ENCODE data around the gene PES1.

The PES1 gene

DNA sequence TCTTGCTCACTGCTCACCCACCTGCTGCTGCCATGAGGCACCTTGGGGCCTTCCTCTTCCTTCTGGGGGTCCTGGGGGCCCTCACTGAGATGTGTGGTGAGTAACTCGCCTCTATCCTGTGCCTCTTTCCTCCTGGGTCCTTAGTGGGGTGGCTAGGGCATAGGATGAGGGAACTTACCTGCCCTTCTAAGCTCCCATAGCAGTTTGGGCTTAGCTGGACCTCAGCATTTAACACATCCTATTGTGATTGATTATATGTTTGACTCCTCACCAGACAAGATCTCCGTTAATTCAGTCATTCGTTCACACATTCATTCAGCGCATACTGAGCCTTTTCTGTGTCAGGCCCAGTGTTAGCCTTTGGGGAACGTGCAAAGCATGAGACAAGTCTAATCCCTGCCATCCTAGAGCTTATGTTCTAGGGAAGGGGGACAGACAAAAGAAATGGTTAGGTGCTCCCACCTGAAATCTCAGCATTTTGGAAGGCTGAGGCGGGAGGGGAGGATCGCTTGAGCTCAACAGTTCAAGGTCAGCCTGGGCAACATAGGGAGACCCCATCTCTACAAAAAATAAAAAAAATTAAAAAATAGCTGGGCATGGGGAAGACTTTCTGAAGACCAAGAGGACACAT lies 15.7 kb upstream of the PES1 start:
- H3K4me3 ChIP-seq (ENCODE audit: low read length) = peak overlapping the region; percentile 54
- DNase-seq (ENCODE audit: low read depth) = no peak
- TF ChIP-seq, protein P1, sequence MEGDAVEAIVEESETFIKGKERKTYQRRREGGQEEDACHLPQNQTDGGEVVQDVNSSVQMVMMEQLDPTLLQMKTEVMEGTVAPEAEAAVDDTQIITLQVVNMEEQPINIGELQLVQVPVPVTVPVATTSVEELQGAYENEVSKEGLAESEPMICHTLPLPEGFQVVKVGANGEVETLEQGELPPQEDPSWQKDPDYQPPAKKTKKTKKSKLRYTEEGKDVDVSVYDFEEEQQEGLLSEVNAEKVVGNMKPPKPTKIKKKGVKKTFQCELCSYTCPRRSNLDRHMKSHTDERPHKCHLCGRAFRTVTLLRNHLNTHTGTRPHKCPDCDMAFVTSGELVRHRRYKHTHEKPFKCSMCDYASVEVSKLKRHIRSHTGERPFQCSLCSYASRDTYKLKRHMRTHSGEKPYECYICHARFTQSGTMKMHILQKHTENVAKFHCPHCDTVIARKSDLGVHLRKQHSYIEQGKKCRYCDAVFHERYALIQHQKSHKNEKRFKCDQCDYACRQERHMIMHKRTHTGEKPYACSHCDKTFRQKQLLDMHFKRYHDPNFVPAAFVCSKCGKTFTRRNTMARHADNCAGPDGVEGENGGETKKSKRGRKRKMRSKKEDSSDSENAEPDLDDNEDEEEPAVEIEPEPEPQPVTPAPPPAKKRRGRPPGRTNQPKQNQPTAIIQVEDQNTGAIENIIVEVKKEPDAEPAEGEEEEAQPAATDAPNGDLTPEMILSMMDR (IDR thresholded peaks at IDR 0.05; ENCODE audit: insufficient read depth, low read depth, low read length, missing control alignments) = no peak

DNA sequence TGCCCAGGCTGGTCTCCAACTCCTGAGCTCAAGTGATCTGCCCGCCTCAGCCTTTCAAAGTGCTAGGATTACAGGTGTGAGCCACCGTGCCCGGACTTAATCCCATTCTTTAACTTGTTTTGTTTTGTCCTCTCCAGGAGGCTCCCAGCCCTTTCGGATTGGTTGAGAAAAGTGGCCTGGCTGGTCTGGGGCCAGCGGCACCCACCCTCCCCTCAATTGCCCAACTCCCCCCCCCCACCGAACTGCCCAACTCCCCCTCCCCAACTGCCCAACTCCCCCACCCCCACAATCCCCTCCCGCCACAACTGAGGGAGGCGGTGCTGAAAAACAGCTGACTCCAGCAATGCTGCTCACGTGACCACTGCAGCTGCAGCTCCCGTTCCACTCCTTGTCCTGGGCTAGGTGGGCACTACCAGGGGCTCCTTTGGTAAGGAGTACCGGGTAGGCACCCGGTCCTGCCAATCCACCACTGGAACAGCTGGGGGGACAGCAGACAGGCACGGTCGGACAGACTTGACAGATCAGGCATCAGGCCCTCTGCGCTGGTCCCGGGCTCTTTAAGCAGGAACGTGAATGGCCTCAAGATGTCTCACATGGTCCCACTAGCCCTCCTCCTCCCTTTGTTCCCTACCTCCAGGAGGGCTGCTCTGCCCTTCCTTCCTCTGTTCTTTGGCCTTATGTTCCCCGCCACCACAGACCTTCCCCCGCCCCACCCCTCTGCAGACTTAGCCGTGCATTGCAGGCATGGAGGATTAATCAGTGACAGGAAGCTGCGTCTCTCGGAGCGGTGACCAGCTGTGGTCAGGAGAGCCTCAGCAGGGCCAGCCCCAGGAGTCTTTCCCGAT lies 15.0 kb upstream of the PES1 start, which contains the start of gene TCN2:
TCN2 (plus strand) TSS at position 720 of the 845 bp plus-strand sequence. CDS start 158 bp downstream, outside the sequence.
- H3K4me3 ChIP-seq (ENCODE audit: low read length) = peak within 1 kb of the TSS; percentile 54
- peak; percentile 67 for DNase-seq (ENCODE audit: low read depth)
- TF ChIP-seq, protein P1 (IDR thresholded peaks at IDR 0.05; ENCODE audit: insufficient read depth, low read depth, low read length, missing control alignments) = peak; percentile 6

DNA sequence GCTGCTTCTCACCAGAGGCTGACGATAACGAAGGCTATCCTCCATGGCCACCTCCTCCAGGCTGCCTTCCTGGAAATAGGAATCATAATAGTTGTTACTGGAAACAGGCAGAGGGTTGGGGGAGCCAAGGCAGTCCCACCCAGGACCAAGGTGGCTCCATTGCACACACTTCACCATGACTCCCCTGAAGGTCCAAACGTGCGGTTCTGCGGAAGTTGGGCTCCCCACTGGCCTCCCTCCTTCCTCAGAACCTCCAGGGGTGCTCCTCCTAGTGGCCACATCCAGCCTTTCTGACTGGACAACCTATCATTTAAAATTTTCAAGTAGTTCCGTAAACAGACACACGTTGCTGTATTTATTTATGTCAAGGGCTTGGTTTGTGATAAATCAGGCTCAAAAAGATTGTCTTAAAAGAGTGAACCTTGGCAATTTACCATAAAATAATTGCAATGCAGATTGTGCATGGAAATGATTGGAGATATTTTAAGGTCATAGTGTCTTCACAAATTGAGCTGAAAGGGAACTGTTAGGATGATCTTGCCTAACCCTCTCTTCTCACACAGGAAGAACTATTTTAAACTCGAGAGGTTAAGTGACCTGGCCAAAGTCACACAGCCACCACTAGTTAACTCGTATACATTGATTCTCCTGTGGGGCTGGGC lies 13.9 kb upstream of the PES1 start:
- DNase-seq (ENCODE audit: low read depth) = peak; percentile 53
- no peak overlapping the region for H3K4me3 ChIP-seq (ENCODE audit: low read length)
- TF ChIP-seq, protein P1 (IDR thresholded peaks at IDR 0.05; ENCODE audit: insufficient read depth, low read depth, low read length, missing control alignments) = peak; percentile 66

DNA sequence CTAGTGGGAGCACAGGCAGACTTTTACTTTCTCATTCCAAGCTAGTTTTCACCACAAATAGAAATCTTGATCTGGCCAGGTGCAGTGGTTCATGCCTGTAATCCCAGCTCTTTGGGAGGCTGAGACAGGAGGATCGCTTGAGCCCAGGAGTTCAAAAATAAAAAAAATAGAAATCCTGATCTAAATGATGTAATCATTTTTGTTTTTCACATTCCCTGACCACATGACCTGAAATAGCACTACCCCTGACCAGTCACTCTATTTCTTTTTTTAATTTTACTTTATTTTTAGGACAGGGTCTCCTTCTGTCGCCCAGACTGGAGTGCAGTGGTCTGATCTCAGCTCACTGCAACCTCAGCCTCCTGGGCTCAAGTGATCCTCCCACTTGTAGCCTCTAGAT lies 13.0 kb upstream of the PES1 start:
- no peak for DNase-seq (ENCODE audit: low read depth)
- TF ChIP-seq, protein P1 (IDR thresholded peaks at IDR 0.05; ENCODE audit: insufficient read depth, low read depth, low read length, missing control alignments) = no peak
- no peak overlapping the region for H3K4me3 ChIP-seq (ENCODE audit: low read length)

DNA sequence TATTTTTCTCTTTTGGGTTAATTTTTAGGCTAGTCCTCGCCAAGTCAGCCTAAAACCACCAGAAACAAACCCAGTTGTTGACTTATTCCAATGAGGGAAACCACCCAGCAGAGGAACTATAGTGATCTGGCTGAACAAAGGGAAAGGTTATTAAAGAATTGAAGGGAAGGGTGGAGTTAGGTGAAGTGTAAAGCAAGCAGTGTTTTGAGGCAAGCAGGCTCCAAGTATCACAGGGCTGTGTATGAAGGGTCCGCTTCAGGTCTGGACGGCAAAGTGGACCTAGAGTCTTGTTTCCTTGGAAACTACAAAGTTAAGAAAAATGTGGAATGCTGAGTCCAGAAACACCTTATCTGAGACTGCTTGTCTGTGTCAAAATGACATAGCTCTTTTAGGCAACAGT lies 12.1 kb upstream of the PES1 start:
- TF ChIP-seq, protein P1 (IDR thresholded peaks at IDR 0.05; ENCODE audit: insufficient read depth, low read depth, low read length, missing control alignments) = no peak
- no peak overlapping the region for H3K4me3 ChIP-seq (ENCODE audit: low read length)
- no peak for DNase-seq (ENCODE audit: low read depth)

DNA sequence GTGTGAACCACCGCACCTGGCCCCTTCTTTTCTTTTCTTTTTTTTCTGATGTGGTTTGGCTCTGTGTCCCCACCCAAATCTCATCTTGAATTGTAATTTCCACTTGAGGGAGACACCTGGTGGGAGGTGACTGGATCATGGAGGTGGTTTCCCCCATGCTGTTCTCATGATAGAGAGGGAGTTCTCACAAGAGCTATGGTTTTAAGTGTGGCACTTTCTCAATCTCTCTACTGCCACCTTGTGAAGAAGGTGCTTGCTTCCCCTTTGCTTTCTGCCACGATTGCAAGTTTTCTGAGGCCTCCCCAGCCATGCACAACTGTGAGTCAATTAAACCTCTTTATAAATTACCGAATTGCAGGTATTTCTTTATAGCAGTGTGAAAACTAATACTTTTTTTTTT lies 10.3 kb upstream of the PES1 start:
- H3K4me3 ChIP-seq (ENCODE audit: low read length) = no peak overlapping the region
- TF ChIP-seq, protein P1 (IDR thresholded peaks at IDR 0.05; ENCODE audit: insufficient read depth, low read depth, low read length, missing control alignments) = peak; percentile 48
- DNase-seq (ENCODE audit: low read depth) = peak; percentile 54
